H54 (cell line): Measurements from ENCODE around the gene PRIMPOL.
"Not testable (repeated sequence)": the region's sequence is repeated elsewhere in the genome, so short reads cannot be mapped to it uniquely, and the experiment has no call there.

Experiments used
- DNase-seq: peaks from one replicate; pipeline ENCODE4 v3.0.0; 2011; ENCODE audit warnings: low spot score, mixed read lengths; ENCODE audit not compliant: insufficient read length
- FAIRE-seq: peaks from 3 replicates; lab custom pipeline; 2011; peaks lifted over from hg19 to GRCh38; lab: Jason Lieb, UNC
- POLR2A ChIP-seq: IDR thresholded peaks from 2 replicates; pipeline ENCODE4 v1.6.1; 2011; ENCODE audit warnings: low read depth, mild to moderate bottlenecking, low read length

The PRIMPOL gene

DNA sequence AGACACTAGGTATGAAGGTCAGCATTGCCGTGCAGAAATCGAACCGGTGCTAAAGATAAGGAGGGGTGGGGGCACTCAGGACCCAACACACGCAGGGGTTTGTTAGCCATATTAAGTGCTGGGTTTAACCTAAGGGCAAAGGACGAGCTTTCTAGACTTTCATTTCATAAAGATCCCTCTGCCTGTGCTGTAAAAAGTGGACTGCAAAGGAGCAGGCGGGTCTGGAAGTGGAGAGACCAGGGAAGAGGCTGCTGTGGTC, 1.6 kb upstream of the PRIMPOL start:
- DNase-seq (no peak), FAIRE-seq (no peak)
- no peak for TF ChIP-seq POLR2A

DNA sequence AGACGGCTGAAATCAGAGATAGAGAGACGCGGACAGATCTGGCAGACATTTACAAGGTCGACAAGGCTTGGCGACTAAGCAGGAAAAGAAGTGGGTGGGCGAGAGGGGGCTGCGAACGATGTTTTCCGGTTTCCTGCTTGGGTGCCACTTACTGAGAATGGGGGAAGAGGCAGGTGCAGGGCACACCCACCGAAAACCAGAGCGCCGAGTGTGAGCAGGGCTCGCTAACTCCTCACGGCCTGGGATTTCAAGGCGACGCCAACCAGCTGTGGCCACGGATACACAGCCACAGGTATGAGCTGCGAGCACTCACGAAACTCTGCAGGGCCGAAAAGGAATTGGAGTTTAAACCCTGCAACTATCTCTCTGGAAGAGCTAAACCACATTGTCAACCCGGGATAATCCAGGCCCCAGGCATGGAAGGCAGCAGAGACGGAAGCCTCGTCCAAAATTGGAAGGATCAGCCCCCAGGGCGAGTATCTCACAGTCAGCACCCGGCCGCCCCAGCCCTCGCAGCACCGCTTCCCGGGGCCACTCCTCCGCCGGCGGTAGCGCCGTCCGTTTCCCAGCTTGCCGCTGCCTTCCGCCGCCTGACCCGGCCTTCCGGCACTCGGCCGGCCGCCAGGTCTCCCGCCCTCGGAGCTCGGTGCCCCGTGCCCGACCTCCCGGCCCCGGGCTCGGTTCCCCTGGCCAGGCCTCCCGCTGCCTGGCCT, 1.1 kb upstream of the PRIMPOL start:
- FAIRE-seq (no peak), DNase-seq (no peak)
- TF ChIP-seq POLR2A: 0 out of 2 replicates have a peak, but pooled peaks have one; percentile 7

DNA sequence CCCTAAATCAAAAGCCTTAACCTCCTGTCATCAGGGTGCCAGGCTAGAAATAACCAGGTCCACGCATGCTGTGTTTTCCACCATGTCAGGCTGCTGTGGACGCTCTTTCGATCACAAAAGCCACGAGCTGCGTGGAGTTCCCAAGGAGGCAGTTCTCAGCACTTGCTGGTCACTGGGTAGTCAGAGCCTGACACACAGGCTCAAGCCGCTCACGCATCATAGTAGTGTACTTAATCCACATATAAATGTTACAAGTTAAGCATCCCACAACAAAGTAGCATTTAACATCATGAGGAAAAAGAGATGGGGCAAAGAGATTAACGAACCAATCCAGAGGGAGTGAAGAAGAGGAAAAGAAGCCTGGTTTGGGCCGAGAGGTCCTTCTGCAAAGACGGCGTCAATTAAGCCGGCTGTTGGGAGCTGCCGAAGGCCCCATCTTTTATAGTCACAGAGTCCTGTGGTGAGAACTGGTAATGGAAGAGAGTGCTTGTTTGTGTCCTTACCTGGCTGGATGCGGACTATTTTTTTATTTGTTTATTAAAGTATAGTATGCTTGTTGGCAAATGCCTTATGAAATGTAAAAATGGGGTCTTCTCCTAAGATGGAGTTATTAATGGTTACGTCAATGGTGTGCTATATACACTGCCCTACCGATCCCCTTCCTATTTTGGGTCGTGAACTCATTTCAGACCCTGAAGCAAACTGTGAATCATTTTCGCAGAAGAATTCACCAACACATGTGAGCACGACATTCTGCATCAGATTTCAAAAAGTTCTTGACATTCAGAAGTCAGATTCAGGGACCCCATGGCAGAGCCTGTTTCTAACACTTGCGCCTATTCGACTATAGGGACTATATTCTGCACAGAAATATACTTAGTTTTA, 675 bp downstream of the PRIMPOL start:
- no peak for FAIRE-seq
- no peak for TF ChIP-seq POLR2A
- DNase-seq: no peak

DNA sequence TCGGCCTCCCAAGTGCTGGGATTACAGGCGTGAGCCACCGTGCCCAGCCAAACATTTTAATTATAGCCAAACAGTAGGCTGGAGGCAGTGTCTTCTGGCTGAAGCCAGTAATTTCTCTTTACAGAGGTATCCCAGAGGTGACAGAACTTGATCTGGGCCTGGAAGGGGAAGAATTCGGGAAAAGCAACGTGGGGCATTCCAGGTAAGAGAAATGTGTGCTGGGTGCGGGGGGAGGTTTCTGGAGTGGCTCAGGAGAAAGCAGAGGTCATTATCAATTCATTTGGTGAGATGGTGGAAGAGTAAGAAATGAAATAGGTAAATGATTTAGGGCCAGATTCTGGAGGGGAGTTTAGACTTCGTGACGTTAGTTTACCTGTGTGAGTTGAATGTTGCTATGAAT, 2.4 kb downstream of the PRIMPOL start:
- DNase-seq (no peak), FAIRE-seq (no peak)
- no peak for TF ChIP-seq POLR2A

DNA sequence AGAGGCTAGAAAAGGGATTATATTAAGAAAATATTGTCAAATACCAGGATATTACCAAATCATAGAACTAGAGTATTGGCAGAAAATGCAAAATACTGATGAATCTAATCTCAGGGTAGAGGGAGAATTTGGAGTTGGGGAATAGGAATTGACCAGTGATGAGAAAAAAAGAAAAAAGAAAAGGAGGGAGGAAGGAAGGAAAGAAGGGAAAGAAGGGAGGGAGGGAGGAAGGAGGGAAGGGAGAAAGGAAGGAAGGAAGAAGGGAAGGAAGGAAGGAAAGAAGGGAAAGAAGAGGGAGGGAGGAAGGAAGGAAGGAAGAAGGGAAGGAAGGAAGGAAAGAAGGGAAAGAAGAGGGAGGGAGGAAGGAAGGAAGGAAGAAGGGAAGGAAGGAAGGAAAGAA, 3.1 kb downstream of the PRIMPOL start:
- FAIRE-seq: not testable (repeated sequence)

DNA sequence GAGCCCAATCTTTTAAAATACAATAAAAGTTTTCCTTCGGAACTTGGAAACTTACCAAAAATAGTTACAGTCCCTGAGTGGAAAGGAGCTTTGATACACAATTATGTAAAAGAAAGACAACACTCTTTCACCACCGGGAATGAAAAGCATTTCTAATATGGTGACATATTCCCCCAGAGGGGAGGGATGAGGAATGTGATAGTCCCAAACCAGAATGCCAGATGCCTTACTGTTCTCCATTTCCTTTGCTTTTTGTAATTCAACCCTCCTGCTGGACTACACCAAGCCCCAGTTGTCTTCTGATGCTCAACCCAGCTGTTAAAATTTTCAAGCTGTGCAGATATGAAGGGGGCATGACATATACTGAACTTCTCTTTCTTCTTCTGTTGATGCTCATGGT, 4.1 kb downstream of the PRIMPOL start:
- FAIRE-seq (no peak), DNase-seq (no peak)
- no peak for TF ChIP-seq POLR2A

More for the DNA sequence above, 3.1 kb downstream of the PRIMPOL start:
- DNase-seq: not testable (repeated sequence)

DNA sequence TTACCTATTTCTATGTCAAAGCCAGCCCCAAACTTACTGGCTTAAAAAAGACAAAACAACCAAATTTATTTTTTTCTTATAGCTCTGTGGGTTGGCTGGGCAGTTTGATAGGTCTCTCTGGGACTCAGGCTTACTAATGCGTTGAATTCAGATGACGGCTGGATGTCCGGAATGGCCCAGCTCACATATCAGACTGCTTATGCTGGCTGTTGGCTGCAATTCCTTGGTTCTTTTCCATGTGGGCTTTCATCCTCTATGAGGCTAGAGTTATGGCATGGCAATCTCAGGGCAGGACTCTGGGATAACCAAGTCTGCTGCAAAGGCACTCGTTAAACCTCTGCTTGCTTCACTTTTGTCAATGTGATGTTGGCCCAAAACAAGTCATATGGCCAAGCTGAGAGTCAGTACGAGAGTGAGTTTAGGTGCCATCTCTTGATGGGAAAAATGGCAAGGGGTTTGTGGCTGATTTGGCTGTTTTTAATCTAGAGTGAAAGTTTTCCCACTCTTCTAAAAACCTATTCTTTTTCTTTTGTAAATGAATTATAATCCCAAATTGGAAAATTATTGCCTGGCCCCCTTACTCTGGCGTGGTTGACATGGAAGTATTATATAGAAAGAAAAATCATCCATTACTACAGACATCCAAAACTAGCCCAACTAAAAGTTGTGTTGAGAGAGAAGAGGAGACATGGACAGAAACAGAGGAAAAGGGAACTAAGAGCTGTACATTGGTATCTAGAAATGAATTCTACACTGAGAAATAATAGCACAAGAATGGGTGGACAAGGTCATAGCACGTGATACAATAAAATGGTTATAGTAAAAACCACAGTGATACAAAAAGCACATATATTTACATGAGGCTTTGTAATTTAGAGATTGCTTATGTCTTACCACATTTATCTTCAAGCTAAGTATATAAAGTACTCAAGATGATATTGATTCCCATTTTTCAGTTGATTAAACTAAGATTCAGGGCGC, 6.6 kb downstream of the PRIMPOL start:
- TF ChIP-seq POLR2A: no peak
- DNase-seq (no peak), FAIRE-seq (no peak)

DNA sequence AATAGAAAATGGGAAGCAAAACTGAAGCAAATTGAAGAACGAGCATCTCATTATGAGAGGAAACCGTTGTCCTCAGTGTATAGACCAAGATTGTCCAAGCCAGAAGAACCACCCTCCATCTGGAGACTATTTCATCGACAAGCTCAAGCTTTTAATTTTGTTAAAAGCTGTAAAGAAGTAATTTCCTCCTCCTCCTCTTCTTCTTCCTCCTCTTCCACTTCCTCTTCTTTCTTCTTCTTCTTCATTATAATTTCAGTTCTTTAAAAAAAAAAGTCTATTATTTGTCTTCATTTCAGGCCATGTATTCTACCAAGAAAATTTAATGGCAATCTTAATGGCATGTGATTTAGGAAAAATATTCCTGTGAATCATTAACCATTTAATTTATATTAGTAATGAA, 7.6 kb downstream of the PRIMPOL start:
- DNase-seq (no peak), FAIRE-seq (no peak)

DNA sequence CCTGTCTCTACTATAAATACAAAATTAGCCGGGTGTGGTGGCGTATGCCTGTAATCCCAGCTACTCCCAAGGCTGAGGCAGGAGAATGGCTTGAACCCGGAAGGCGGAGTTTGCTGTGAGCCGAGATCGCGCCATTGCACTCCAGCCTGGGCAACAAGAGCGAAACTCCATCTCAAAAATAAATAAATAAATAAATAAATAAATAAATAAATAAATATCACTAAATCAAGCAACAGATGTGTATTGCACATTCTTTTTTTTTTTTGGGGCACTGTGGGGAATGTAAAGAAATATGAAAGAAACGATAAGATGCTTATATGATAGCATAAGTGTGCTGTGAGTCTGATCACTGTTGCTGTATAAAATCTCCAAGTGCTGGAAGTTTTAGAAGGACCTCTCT, 8.3 kb downstream of the PRIMPOL start:
- not testable (repeated sequence) for DNase-seq, FAIRE-seq

More for the DNA sequence above, 7.6 kb downstream of the PRIMPOL start:
- TF ChIP-seq POLR2A: no peak

DNA sequence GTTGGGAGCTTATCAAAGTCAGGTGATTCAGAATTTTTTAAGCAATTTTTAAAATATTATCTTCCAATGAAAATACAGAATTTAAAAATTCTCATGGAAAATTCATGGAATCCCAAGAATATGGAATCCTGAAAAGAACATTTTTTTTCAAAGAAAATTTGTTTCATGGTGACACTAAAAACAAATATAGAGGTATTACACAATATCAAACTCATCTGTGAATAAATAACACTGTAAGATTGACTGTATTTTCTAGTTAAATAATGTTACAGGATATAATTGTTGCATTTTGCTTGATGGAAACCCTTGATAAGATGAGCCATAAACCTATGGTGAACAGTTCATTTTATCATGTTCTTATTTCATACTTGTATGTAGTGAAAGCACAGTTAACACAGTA, 11.4 kb downstream of the PRIMPOL start:
- DNase-seq: no peak
- no peak for FAIRE-seq
- TF ChIP-seq POLR2A: no peak

DNA sequence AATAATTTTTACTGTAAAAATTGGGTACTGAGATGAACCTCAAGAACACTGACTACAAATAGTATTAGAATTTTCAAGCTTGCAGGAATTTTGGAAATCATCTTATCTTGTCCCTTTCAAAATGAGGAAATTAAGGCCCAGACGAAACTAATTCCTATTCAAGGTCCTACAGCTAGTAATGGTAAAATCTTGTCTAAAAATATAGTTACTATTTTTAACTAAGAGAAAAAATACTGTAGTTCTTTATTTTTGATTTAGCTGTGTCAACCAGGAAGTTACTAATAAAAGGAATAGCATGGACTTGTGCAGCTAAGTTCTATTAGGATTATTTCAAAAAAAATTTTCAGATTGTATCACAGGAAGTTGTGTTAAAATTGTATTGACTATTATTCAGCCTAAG, 12.7 kb downstream of the PRIMPOL start:
- no peak for TF ChIP-seq POLR2A
- FAIRE-seq: no peak
- no peak for DNase-seq

DNA sequence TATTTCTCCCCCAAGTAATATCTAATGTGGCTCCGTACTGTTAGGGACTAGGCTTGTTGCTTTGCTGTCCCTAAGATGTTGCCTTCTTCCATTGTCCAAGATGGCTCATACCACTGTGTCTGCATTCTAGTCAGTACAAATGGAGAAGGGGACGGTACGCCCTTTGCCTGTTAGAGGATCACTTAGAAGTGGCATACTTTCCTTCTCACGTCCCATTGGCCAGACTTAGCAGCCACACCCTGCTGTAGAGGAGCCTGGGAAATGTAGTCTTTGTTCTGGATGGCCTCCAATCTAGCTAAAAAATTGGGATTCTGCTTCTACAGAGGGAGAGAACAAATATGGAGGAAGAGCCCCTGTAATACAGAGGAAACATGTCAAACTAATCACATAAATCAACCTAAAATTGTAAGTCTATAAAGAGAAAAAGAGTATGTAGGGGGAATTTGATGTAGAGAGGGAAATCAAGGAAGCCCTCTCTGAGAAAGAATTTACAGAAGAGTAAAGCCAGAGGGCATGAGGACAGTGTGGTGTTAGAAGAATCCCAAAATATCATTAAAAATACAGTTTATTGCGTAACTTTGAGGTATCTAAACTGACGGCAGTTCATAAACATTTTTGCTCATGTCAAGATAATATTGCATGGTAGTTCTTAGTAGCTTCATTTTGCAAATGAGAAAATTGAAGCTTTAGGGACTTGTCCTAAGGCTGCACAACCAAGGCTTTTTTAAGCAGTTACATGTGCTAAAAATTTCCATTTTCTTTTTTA, 15.1 kb downstream of the PRIMPOL start:
- no peak for FAIRE-seq
- no peak for TF ChIP-seq POLR2A
- DNase-seq: no peak

DNA sequence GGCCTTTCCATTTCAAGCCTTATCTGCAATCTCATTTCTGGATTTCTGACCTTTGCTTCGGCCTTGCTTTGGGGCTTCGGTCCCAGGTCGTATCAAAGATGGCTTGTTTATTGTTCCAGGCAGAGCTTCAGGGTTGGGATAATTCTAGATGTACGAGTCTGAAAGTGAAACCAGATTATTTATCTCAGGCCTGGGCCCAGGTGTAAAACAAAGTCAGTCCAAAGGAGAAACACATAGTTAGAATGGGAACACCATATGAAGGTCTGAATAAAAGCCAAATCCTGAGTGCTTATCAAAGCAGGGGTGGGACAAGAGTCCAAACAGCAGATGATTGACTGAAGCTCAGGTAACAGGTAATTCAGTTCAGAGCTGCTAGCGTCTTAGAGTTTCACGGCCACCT, 17.1 kb downstream of the PRIMPOL start:
- DNase-seq: no peak
- no peak for FAIRE-seq
- no peak for TF ChIP-seq POLR2A
